A673 (cell line): ENCODE results near the gene MARVELD3.

Source experiments
- EZH2 ChIP-seq: fragments of 200-600 bp; sonication (generic); IDR thresholded peaks from 2 replicates; pipeline ENCODE4 v1.6.1; 2017; ENCODE audit warnings: borderline replicate concordance, low read depth, mild to moderate bottlenecking, mixed read lengths, antibody characterized with exemption, low read length; ENCODE audit not compliant: poor library complexity, severe bottlenecking
- TF ChIP-seq, protein P1 (sequence below): fragments of 300-800, 200-600 bp; sonication (generic); conservative IDR thresholded peaks from 2 replicates; pipeline ENCODE4 v1.5.1; 2017; ENCODE audit warnings: low read depth, mild to moderate bottlenecking, antibody characterized with exemption, low read length, moderate library complexity, mixed read lengths

DNA sequence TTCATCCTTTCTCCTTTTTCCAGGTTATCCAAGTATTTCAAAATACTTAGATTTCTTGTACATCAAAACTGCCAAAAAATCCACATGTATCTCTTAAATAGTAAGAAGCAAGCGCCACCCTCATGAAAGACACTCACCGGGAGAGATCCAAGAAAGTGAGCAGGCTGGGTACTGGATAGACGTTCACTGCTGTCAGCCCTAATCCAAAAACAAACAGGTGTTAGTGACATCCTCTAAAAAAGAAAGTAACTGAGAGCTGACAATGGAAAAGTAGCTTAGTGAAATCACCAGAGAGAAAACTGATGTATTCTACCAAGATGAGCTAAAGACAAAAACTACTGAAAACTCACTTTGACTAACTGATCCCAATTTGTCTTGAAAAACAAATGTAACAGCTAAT, 46.1 kb downstream of the MARVELD3 start:
- TF ChIP-seq, protein P1, sequence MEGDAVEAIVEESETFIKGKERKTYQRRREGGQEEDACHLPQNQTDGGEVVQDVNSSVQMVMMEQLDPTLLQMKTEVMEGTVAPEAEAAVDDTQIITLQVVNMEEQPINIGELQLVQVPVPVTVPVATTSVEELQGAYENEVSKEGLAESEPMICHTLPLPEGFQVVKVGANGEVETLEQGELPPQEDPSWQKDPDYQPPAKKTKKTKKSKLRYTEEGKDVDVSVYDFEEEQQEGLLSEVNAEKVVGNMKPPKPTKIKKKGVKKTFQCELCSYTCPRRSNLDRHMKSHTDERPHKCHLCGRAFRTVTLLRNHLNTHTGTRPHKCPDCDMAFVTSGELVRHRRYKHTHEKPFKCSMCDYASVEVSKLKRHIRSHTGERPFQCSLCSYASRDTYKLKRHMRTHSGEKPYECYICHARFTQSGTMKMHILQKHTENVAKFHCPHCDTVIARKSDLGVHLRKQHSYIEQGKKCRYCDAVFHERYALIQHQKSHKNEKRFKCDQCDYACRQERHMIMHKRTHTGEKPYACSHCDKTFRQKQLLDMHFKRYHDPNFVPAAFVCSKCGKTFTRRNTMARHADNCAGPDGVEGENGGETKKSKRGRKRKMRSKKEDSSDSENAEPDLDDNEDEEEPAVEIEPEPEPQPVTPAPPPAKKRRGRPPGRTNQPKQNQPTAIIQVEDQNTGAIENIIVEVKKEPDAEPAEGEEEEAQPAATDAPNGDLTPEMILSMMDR: no peak
- TF ChIP-seq EZH2: no peak
